GM12878 (cell line): ENCODE data around the gene GALR3. TPM values are rescaled to one million over a fixed set of nuclear protein-coding genes. Genes with fewer than 3 reads are reported as not detected.

Source experiments
- ATAC-seq: fragments of 200-7000 bp; cut with Tn5 transposase; 3 replicates; pipeline ENCODE4 v1.9.1; 2020; ENCODE audit warnings: mild to moderate bottlenecking, moderate library complexity
- BruUV-seq: library from RNA; stranded (reverse); fragments of 400-500 nt; replicated peaks from 2 replicates; lab custom pipeline; 2021; lab: Mats Ljungman, UMichigan
- CTCF ChIA-PET: fragments of 300-600 bp; sonication (Branson Sonifier 250); formaldehyde crosslinking; extraction: SDS; loops from one replicate; lab custom pipeline; 2021; ENCODE audit warnings: inconsistent platforms; lab: Yijun Ruan, JAX
- POLR2A ChIA-PET: fragments of 350-600 bp; formaldehyde crosslinking; extraction: SDS; loops from one replicate; lab custom pipeline; 2021; ENCODE audit warnings: inconsistent platforms; lab: Charles Lee
- RAD21 ChIA-PET: fragments of 300-600 bp; sonication (Branson Sonifier 250); formaldehyde crosslinking; loops from one replicate; lab custom pipeline; 2023; ENCODE audit warnings: antibody characterized with exemption; ENCODE audit not compliant: unreplicated experiment; lab: Charles Lee
- SMC1A ChIA-PET: fragments of 300-600 bp; sonication (Branson Sonifier 250); formaldehyde crosslinking; loops from one replicate; lab custom pipeline; 2023; ENCODE audit not compliant: unreplicated experiment, uncharacterized antibody; lab: Charles Lee
- DNase-seq: peaks from one replicate; pipeline ENCODE4 v3.0.0-alpha.2; 2011; ENCODE audit warnings: low read depth, low spot score
- FAIRE-seq: peaks from 3 replicates; lab custom pipeline; 2011; peaks lifted over from hg19 to GRCh38; lab: Jason Lieb, UNC
- H2AFZ ChIP-seq: 2 replicates; pipeline ENCODE4 v1.6.0; 2011; ENCODE audit warnings: low read depth, low read length, control low read depth; ENCODE audit not compliant: control insufficient read depth
- H3K27ac ChIP-seq: 2 replicates; pipeline ENCODE4 v1.5.1; 2011; ENCODE audit warnings: control low read depth; ENCODE audit not compliant: control insufficient read depth, insufficient read depth
- H3K27me3 ChIP-seq, 2 experiments: replicated peaks in 1 of 2; 2 replicates each; pipeline versions ENCODE4 v1.6.0 to v1.6.1; 2011; ENCODE audit warnings: low read length in 1 of 2; ENCODE audit not compliant: control insufficient read depth in 2 of 2, insufficient read depth in 2 of 2
- H3K36me3 ChIP-seq, 2 experiments: 2 replicates each; pipeline ENCODE4 v1.5.1; 2011; ENCODE audit warnings: low read length in 1 of 2; ENCODE audit not compliant: control insufficient read depth in 2 of 2, insufficient read depth in 2 of 2
- H3K4me1 ChIP-seq: 2 replicates; pipeline ENCODE4 v1.6.1; 2011; ENCODE audit warnings: mild to moderate bottlenecking, low read length, moderate library complexity, mixed read lengths; ENCODE audit not compliant: control insufficient read depth, insufficient read depth
- H3K4me2 ChIP-seq: 2 replicates; pipeline ENCODE4 v1.6.0; 2011; ENCODE audit warnings: control low read depth; ENCODE audit not compliant: control insufficient read depth, insufficient read depth
- H3K4me3 ChIP-seq: fragments of 200-600 bp; sonication (generic); 2 replicates; pipeline ENCODE4 v1.5.1; 2016
- H3K79me2 ChIP-seq: 2 replicates; pipeline ENCODE4 v1.6.0; 2011; ENCODE audit warnings: low read length; ENCODE audit not compliant: control insufficient read depth, insufficient read depth
- H3K9ac ChIP-seq: 2 replicates; pipeline ENCODE4 v1.8.0; 2011; ENCODE audit warnings: low read length, control low read depth, mixed read lengths; ENCODE audit not compliant: control insufficient read depth, insufficient read depth
- H3K9me3 ChIP-seq: replicated peaks from 3 replicates; pipeline ENCODE4 v1.5.1; 2011; ENCODE audit warnings: mild to moderate bottlenecking, low read length; ENCODE audit not compliant: control insufficient read depth, insufficient read depth
- H4K20me1 ChIP-seq: 2 replicates; pipeline ENCODE4 v1.6.0; 2011; ENCODE audit not compliant: control insufficient read depth, insufficient read depth
- ATF3 ChIP-seq: IDR thresholded peaks from 2 replicates; pipeline ENCODE4 v1.6.1; 2011; ENCODE audit warnings: low read depth, mild to moderate bottlenecking, low read length, moderate library complexity, borderline replicate concordance; ENCODE audit errors: extremely low read depth
- E2F4 ChIP-seq: IDR thresholded peaks from 2 replicates; pipeline ENCODE4 v1.6.1; 2012; ENCODE audit warnings: low read depth, low read length, improper control_type of control experiment
- EZH2 ChIP-seq: IDR thresholded peaks from 2 replicates; pipeline ENCODE4 v1.6.1; 2012; ENCODE audit warnings: low read depth, mild to moderate bottlenecking, control low read depth, inconsistent platforms, low read length, borderline replicate concordance; ENCODE audit not compliant: control insufficient read depth
- HDAC2 ChIP-seq: fragments of 200-600 bp; sonication (generic); IDR thresholded peaks from 2 replicates; pipeline ENCODE4 v1.6.1; 2017
- KDM1A ChIP-seq: fragments of 200-600 bp; sonication (generic); IDR thresholded peaks from 2 replicates; pipeline ENCODE4 v1.6.1; 2016; ENCODE audit warnings: borderline replicate concordance
- WGBS: methylation state at CpG from one replicate; pipeline ENCODE4 v1.1.6; 2016; ENCODE audit warnings: low lambda C conversion rate; ENCODE audit not compliant: insufficient replicate concordance, insufficient coverage; ENCODE audit errors: missing lambda C conversion rate; 5-methylcytosine and 5-hydroxymethylcytosine counted together
- in situ Hi-C: fragments of 300-500 bp; cut with MboI; formaldehyde crosslinking; loops from 9 replicates; pipeline ENCODE4 v1.14.3; 2018; ENCODE audit warnings: mixed read lengths
- intact Hi-C: fragments of 100-400 bp; cut with micrococcal nuclease; formaldehyde crosslinking; loops from one replicate; pipeline ENCODE4 v1.14.2; 2022; ENCODE audit not compliant: unreplicated experiment
- polyA plus RNA-seq, 11 experiments: library from polyadenylated mRNA; depleted of rRNA in 4 of 11; unstranded in 6 of 11; stranded (reverse) in 5 of 11; fragments of >200 nt; fragmentation: Nextera tagmentation in 4 of 11; fragmentation: Illumina TruSeq in 1 of 11; extraction: Ambion mirVana in 4 of 11; extraction: Trizol in 1 of 11; gene quantifications; 1 replicate in 1 of 11; 2 replicates in 10 of 11; pipeline versions ENCODE4 v1.2.1 to v1.2.3, GENCODE V29; 2011 to 2016; ENCODE audit warnings: inconsistent platforms in 2 of 11, missing spikeins in 2 of 11, low read depth in 1 of 11
- total RNA-seq, 4 experiments: library from RNA; depleted of rRNA in 3 of 4; stranded (reverse); fragments of >200 nt in 3 of 4; fragmentation: Illumina TruSeq in 1 of 4; extraction: Trizol in 1 of 4; gene quantifications; 2 replicates each; pipeline versions ENCODE4 v1.2.1 to v1.2.3, GENCODE V29; 2013 to 2021
- TF ChIP-seq, protein P1 (sequence below): fragments of 450-650 bp; IDR thresholded peaks from 2 replicates; pipeline ENCODE4 v1.6.1; 2018; ENCODE audit warnings: borderline replicate concordance, mild to moderate bottlenecking; ENCODE audit not compliant: partially characterized antibody
- TF ChIP-seq, protein P2 (sequence below): IDR thresholded peaks from 2 replicates; pipeline ENCODE4 v1.6.1; 2012; ENCODE audit warnings: mild to moderate bottlenecking, low read depth, low read length

Gene GALR3
- total and polyA plus RNA-seq, 10 of the 15 experiments (the other 5 are each of a cell fraction or from before 2014, with no cell fraction given), result not detected

GRCh38 chr22:37823134-37823985 lies at the start of gene GALR3 (continued):
- TF ChIP-seq KDM1A (no peak), ATF3 (no peak), HDAC2 (no peak), EZH2 (no peak)
- TF ChIP-seq, protein P1, sequence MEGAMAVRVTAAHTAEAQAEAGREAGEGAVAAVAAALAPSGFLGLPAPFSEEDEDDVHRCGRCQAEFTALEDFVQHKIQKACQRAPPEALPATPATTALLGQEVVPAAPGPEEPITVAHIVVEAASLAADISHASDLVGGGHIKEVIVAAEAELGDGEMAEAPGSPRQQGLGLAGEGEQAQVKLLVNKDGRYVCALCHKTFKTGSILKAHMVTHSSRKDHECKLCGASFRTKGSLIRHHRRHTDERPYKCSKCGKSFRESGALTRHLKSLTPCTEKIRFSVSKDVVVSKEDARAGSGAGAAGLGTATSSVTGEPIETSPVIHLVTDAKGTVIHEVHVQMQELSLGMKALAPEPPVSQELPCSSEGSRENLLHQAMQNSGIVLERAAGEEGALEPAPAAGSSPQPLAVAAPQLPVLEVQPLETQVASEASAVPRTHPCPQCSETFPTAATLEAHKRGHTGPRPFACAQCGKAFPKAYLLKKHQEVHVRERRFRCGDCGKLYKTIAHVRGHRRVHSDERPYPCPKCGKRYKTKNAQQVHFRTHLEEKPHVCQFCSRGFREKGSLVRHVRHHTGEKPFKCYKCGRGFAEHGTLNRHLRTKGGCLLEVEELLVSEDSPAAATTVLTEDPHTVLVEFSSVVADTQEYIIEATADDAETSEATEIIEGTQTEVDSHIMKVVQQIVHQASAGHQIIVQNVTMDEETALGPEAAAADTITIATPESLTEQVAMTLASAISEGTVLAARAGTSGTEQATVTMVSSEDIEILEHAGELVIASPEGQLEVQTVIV, result no peak

GRCh38 chr22:37774728-37775127 lies 48.5 kb upstream of the GALR3 start:
- ChIA-PET POLR2A (no interaction called here), RAD21 (no interaction called here), CTCF (no interaction called here), SMC1A (no interaction called here)
- no TSS peak for BruUV-seq
- in situ Hi-C loops, result no loop called here
- 95% methylated on average over 3 of the region's 3 CpGs for WGBS
- H3K9me3 ChIP-seq, result no peaks in the 10 kb centered on the region; the same call in 2 of the 3 replicates
- no peak for DNase-seq
- no peaks in the 10 kb centered on the region for H3K27me3 ChIP-seq
- H3K27ac ChIP-seq, result no peak overlapping the region
- no peaks in the 10 kb centered on the region; a peak in 1 of 4 replicates for H3K36me3 ChIP-seq
- peaks cover 17% of the 10 kb centered on the region for H3K4me1 ChIP-seq
- no peak overlapping the region for H3K4me2 ChIP-seq
- H2AFZ ChIP-seq, result no peak overlapping the region
- H3K4me3 ChIP-seq, result no peak overlapping the region
- H3K9ac ChIP-seq, result no peak overlapping the region
- FAIRE-seq, result no peak
- H3K79me2 ChIP-seq, result no peaks in the 10 kb centered on the region
- ATAC-seq, result no peak
- no peaks in the 10 kb centered on the region; the same call in 1 of the 2 replicates for H4K20me1 ChIP-seq
- intact Hi-C loops, result no loop called here
- TF ChIP-seq, protein P1, result no peak
- TF ChIP-seq E2F4, result no peak
- TF ChIP-seq, protein P2, sequence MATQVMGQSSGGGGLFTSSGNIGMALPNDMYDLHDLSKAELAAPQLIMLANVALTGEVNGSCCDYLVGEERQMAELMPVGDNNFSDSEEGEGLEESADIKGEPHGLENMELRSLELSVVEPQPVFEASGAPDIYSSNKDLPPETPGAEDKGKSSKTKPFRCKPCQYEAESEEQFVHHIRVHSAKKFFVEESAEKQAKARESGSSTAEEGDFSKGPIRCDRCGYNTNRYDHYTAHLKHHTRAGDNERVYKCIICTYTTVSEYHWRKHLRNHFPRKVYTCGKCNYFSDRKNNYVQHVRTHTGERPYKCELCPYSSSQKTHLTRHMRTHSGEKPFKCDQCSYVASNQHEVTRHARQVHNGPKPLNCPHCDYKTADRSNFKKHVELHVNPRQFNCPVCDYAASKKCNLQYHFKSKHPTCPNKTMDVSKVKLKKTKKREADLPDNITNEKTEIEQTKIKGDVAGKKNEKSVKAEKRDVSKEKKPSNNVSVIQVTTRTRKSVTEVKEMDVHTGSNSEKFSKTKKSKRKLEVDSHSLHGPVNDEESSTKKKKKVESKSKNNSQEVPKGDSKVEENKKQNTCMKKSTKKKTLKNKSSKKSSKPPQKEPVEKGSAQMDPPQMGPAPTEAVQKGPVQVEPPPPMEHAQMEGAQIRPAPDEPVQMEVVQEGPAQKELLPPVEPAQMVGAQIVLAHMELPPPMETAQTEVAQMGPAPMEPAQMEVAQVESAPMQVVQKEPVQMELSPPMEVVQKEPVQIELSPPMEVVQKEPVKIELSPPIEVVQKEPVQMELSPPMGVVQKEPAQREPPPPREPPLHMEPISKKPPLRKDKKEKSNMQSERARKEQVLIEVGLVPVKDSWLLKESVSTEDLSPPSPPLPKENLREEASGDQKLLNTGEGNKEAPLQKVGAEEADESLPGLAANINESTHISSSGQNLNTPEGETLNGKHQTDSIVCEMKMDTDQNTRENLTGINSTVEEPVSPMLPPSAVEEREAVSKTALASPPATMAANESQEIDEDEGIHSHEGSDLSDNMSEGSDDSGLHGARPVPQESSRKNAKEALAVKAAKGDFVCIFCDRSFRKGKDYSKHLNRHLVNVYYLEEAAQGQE, result no peak
- TF ChIP-seq ATF3, result no peak
